GM12801 (cell line): ENCODE results near the gene SEBOX.

Source experiments
- TF ChIP-seq, protein P1 (sequence below): IDR thresholded peaks from one replicate; pipeline ENCODE4 v1.5.1; 2011; ENCODE audit warnings: control low read depth; ENCODE audit not compliant: insufficient read length; ENCODE audit errors: extremely low read depth

Gene SEBOX

DNA sequence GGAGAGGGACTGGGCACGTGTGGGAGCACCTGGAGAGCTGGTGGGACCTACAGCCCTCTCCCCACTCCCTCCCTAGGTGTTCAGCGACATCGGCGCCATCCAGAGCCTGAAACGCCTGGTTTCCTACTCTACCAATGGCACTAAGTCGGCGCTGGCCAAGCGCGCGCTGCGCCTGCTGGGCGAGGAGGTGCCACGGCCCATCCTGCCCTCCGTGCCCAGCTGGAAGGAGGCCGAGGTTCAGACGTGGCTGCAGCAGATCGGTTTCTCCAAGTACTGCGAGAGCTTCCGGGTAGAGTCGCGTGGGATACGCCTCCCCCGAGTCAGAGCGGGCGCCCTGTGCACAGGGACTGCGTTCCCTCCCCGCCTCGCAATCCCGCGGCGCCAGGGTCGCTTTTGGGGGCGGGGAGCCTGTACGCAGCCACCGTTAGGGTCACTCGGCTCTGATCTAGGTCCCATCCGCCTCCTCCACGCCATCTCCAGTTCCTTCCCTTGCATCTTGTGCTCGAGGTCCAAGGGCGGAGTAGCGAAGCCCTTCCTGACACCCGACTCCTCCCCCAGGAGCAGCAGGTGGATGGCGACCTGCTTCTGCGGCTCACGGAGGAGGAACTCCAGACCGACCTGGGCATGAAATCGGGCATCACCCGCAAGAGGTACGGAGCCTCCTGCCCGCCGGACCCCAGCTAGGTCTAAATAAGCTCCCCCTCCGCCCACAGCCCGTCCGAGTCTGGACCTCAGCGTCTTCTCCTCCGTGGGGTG, 19.5 kb upstream of the SEBOX start:
- TF ChIP-seq, protein P1, sequence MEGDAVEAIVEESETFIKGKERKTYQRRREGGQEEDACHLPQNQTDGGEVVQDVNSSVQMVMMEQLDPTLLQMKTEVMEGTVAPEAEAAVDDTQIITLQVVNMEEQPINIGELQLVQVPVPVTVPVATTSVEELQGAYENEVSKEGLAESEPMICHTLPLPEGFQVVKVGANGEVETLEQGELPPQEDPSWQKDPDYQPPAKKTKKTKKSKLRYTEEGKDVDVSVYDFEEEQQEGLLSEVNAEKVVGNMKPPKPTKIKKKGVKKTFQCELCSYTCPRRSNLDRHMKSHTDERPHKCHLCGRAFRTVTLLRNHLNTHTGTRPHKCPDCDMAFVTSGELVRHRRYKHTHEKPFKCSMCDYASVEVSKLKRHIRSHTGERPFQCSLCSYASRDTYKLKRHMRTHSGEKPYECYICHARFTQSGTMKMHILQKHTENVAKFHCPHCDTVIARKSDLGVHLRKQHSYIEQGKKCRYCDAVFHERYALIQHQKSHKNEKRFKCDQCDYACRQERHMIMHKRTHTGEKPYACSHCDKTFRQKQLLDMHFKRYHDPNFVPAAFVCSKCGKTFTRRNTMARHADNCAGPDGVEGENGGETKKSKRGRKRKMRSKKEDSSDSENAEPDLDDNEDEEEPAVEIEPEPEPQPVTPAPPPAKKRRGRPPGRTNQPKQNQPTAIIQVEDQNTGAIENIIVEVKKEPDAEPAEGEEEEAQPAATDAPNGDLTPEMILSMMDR, result no peak

DNA sequence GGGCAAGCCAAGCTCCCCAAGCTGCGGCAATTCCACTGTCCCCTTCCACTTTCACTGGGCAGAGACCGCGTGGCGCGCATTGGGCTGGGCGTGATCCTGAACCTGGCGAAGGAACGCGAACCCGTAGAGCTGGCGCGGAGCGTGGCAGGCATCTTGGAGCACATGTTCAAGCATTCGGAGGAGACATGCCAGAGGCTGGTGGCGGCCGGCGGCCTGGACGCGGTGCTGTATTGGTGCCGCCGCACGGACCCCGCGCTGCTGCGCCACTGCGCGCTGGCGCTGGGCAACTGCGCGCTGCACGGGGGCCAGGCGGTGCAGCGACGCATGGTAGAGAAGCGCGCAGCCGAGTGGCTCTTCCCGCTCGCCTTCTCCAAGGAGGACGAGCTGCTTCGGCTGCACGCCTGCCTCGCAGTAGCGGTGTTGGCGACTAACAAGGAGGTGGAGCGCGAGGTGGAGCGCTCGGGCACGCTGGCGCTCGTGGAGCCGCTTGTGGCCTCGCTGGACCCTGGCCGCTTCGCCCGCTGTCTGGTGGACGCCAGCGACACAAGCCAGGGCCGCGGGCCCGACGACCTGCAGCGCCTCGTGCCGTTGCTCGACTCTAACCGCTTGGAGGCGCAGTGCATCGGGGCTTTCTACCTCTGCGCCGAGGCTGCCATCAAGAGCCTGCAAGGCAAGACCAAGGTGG, 16.3 kb upstream of the SEBOX start:
- TF ChIP-seq, protein P1, result no peak

DNA sequence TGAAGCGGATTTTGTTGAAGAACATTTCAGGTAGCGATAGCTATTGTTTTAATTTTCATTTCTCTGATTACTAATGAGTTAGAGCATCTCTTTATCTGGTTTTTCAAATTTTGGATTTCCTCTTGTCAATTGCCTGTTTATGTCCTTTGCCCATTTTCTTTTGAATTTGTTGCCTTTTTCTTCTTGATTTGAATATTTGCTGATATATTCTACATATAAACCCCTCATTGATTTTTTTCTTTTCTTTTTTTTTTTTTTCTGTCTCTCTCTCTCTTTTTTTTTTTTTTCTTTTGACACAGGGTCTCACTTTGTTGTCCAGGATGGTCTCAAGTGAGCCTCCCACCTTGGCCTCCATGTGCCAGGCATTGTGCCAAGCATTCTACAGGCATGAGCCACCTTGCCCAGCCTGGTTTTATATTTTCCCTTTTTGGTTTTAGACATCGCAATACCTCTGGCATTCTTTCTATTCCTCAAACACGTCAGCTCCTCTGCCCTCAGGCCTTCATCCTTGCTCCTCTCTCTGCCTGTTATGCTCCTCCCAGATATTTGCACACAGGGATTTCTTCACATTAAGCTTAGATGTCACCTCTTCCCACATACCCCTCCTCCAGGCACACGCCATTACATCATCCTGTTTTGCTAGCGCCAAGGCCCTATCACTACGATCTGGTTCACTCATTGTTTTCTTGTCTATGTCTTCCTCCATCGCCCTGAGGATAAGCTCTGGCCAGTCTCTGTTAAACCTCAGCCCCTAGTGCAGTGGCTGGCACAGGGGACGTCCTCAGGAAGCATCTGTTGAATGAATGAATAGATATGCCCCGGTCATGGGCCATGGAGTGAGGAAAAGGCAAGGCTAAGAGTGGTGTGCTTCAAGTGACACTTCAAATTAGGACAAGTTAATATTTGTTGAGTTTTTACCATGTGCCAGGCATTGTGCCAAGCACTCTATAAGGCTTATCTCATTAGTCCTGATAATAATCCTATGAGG, 15.1 kb upstream of the SEBOX start:
- TF ChIP-seq, protein P1, result no peak

DNA sequence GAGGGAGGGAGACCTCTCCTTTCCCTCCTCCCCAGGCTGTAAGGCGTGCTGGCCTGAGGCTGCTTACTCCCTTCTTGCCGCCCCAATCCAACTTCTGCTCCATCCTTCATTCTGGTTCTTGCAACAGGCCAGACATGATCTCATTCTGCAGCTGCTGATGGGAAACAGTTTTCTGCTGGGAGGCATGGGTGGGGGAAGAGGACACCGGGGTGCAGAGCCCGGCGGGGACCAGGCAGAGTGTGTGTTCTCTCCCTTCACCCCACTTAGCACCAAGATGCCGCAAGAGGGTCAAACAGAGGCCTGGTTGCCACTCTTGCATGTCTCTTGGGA, 7.9 kb upstream of the SEBOX start:
- TF ChIP-seq, protein P1, result no peak

DNA sequence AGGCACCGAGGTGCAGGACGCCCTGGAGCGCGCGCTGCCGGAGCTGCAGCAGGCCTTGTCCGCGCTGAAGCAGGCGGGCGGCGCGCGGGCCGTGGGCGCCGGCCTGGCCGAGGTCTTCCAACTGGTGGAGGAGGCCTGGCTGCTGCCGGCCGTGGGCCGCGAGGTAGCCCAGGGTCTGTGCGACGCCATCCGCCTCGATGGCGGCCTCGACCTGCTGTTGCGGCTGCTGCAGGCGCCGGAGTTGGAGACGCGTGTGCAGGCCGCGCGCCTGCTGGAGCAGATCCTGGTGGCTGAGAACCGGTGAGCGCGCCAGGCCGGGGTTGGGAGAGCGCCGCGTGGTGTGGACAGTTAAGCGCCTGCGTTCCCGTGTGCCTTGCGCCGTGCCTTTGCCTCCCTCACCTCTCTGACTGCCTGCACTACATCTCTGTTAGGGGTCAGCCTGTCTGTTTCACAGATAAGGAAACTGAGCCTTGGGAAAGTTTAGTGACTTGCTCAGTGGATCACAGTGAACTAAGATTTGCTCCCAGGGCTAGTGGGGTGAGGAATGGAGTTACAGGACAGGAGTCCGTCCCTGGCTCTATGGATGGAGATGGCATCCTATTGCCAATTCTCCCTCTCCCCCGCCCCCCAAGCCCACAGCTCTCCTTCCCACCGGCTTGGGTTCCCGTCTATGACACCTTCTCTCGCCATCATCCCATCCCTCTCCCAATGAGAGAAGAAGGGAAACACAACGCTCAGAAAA, 7.4 kb upstream of the SEBOX start:
- TF ChIP-seq, protein P1, result no peak

DNA sequence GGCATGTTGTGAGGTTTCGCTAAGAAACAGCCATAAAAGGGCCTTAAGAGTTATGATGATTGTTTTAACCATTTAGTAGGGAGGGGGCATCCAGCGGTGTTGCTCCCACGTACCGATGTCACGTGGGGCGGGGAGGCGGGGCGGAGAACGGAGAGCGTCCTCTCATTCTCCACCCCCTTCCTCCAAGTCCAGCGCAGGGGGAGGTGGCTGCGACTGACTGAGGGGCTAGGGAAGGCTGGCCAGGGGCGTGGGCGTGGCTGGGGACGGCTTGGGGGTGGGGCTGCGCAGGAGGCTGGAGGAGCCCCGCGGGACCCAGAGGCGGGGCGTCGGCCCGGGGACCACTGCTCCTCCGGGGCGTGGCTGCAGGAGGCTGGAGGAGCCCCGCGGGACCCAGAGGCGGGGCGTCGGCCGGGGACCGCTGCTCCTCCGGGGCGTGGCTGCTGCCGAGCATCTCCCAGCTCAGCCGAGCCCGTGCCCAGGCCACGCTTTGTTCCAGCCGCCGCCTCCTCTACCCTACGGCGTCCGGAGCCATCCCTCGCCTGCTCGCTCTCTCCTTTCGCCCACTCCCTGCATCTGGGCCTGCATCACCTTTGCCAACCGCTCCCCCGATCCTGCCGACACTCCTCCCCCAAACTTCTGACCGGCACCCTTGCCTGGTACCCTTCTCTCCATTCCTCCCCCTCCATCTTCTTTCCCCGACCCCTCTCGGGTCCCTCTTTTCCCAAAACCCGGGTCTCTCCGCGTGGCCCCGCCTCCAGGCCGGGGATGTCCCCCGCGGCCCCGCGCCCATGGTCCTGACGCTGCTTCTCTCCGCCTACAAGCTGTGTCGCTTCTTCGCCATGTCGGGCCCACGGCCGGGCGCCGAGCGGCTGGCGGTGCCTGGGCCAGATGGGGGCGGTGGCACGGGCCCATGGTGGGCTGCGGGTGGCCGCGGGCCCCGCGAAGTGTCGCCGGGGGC, 6.5 kb upstream of the SEBOX start, which contains the start of gene SARM1:
Gene SARM1 (plus strand): TSS at position 450 of the 958 bp plus-strand sequence. CDS start 339 bp downstream, at position 789.
- TF ChIP-seq, protein P1, result no peak
